AG10803 (cell line): ENCODE data around the gene CACNA2D4.

Experiments used
- DNase-seq: peaks from one replicate; pipeline ENCODE4 v3.0.0; 2010; ENCODE audit warnings: low read depth
- H3K4me3 ChIP-seq: 2 replicates; pipeline ENCODE4 v1.5.1; 2011; ENCODE audit warnings: mild to moderate bottlenecking, low read length, control low read depth
- TF ChIP-seq, protein P1 (sequence below): conservative IDR thresholded peaks from 2 replicates; pipeline ENCODE4 v1.5.1; 2011; ENCODE audit warnings: mild to moderate bottlenecking, low read length, control low read depth, inconsistent platforms

The CACNA2D4 gene

DNA sequence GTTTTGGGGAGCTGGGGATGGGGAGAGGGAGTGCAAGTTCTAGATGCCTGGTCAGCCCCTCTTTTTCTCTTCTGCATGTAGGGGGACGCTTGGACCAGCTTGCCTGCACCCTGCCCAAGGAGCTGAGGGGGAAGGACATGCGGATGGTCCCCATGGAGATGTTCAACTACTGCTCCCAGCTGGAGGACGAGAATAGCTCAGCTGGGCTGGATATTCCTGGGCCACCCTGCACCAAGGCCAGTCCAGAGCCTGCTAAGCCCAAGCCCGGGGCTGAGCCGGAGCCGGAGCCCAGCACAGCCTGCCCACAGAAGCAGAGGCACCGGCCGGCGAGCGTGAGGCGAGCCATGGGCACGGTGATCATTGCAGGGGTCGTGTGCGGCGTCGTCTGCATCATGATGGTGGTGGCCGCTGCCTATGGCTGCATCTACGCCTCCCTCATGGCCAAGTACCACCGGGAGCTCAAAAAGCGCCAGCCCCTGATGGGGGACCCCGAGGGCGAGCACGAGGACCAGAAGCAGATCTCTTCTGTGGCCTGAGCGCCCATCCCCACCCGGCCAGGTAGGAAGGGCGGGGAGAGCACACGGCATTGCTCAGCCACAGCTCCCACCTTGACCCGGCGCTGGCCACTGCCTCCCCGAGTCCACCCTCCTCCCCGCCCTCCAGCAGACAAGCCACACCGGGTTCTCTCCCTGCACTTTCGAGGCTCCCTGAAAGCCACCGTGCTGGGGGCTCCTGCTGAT, 84.1 kb downstream of the CACNA2D4 start:
- DNase-seq: no peak
- TF ChIP-seq, protein P1, sequence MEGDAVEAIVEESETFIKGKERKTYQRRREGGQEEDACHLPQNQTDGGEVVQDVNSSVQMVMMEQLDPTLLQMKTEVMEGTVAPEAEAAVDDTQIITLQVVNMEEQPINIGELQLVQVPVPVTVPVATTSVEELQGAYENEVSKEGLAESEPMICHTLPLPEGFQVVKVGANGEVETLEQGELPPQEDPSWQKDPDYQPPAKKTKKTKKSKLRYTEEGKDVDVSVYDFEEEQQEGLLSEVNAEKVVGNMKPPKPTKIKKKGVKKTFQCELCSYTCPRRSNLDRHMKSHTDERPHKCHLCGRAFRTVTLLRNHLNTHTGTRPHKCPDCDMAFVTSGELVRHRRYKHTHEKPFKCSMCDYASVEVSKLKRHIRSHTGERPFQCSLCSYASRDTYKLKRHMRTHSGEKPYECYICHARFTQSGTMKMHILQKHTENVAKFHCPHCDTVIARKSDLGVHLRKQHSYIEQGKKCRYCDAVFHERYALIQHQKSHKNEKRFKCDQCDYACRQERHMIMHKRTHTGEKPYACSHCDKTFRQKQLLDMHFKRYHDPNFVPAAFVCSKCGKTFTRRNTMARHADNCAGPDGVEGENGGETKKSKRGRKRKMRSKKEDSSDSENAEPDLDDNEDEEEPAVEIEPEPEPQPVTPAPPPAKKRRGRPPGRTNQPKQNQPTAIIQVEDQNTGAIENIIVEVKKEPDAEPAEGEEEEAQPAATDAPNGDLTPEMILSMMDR: no peak
- no peak overlapping the region for H3K4me3 ChIP-seq

DNA sequence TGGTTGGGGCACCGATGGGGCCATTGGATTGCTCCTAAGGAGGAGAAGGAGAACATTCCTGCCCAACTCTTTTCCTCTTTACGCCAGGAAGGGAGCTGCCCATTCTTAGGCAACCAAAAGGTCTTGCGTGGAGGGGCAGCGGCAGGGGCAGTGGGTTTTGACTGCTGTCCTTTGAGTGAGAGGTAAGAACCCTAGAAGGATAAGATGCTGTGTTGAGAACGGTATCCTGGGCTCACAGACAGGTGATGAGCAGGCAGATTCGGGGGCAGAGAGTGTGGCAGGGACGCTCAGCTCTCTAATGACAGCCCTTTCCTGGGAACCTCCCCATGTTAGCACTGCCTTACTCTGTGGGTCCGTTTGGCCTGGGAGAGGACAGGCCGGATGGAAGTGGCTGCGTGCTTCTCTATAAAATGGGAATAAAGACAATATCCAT, 84.8 kb downstream of the CACNA2D4 start:
- no peak for DNase-seq
- H3K4me3 ChIP-seq: no peak overlapping the region
- TF ChIP-seq, protein P1: no peak

DNA sequence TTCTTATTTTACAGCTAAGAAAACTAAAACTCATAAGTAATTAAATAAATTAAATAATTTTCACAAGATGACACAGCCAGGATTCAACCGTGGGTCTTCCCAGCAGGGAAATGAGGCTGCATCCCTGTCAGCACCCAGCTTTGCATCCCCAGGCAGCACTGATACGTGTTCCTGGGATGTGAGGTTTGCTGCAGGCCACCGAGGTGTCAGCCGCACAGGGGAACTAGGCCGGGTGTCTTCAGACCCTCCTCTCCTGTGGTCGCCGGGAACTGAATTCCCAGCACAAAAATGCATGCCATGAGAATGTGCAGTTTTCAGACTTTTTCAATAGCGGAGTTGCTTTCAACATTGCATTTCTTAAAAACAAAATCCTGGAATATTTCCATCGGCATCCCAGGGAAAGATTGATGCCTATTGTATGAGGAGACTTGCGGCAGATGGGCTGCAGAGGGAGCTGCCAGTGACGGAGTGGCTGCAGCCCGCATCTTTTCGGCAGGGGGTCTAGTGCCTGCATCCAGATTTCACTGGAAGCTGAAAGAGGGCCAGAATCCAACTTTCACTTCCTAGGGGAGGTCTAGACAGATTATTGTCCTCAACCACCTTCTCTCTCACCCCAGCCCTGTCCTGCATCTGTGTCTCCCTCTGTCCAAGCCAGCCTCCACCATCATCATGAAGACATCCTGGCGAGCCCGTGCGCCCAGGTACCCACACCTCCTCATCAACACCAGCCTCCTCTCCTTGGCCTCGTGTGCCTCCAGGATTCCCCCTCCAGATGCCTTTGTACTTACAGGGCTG, 85.5 kb downstream of the CACNA2D4 start:
- DNase-seq: no peak
- TF ChIP-seq, protein P1: no peak
- H3K4me3 ChIP-seq: no peak overlapping the region

DNA sequence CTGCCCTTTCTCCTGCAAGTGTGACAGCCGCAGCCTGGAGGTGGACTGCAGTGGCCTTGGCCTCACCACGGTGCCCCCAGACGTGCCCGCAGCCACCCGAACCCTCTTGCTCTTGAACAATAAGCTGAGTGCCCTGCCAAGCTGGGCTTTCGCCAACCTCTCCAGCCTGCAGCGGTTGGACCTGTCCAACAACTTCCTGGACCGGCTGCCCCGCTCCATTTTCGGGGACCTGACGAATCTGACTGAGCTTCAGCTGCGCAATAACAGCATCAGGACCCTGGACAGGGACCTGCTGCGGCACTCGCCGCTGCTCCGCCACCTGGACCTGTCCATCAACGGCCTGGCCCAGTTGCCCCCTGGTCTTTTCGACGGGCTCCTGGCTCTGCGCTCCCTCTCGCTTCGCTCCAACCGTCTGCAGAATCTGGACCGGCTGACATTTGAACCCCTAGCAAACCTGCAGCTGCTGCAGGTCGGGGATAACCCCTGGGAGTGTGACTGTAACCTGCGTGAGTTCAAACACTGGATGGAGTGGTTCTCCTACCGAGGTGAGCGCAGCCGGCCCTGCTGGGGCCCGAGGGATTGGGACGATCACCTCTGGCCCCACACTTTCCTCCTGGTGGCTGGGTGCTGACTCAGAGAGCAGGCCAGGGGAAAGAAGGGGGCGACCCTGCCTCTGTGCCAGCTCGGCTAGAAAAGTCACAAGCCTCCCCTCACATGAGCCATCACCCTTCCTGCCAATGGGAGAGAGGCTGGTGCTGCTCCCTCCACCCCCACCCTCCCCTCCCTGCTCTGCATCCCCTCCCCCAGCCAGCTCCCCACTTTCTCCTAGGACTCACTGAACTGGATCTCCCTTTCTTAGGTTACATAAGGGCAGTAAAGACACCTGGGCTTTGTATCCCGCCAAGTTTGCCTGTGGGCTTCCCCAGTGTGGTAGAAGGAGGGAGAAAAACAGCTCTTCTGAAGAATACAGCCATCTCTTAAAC, 87.2 kb downstream of the CACNA2D4 start:
- DNase-seq: peak; percentile 40
- H3K4me3 ChIP-seq: no peak overlapping the region
- TF ChIP-seq, protein P1: no peak

DNA sequence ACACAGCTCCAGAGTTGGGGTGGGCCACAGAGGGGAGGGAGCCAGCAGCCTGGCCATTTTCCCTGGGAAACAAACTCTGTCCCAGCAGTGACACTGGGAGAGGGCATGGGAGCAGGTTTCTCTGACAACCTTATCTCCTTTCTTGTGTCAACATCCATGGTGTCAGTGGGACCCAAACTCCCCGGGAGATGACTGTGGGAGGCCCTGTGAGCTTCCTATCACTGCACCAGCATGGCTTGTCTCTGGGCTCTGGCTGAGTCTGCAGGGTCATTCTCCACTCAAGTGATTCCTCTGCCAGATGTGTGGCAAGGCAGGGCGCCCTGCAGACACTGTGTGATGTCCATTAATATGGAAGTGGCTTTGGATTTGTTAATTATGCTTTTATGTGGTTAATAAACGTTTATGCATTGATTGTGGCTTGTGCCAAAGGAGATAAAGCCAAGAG, 88.0 kb downstream of the CACNA2D4 start:
- no peak for DNase-seq
- TF ChIP-seq, protein P1: no peak
- H3K4me3 ChIP-seq: no peak overlapping the region

DNA sequence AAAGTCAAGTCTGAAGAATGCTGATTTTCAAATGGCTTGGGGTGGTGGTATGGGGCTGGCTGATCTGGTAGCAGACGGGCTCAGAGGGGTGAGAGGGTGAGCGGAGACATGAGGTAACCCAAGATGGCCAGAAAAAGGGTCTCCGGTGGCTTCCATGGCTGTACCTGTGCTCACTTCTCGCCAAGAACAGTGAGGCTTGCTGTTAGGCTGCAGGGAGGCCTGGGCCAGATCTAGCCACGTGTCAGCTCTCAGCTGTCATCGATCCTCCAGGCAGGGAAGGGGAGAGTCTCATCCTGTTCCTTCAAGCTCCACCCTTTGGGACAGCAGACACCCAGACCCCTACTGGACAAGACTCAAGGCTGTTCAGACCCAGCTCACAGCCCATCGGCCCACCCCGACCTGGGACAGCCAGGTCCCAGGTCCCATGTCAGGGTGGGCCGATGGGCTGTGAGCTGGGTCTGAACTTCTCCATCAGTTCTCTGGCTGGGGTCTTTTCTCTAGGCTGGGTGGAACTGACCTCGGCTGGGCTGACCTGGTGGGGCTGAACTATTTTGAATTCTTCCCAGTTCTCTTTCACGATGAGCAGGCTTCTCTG, 89.0 kb downstream of the CACNA2D4 start:
- no peak for DNase-seq
- TF ChIP-seq, protein P1: no peak
- H3K4me3 ChIP-seq: no peak overlapping the region
